DMS79 (cell line): ENCODE measurements around the gene DNAJC4.

Experiments
- DNase-seq: peaks from one replicate; lab custom pipeline; 2025; lab: John Stamatoyannopoulos, UW

The DNAJC4 gene, protein sequence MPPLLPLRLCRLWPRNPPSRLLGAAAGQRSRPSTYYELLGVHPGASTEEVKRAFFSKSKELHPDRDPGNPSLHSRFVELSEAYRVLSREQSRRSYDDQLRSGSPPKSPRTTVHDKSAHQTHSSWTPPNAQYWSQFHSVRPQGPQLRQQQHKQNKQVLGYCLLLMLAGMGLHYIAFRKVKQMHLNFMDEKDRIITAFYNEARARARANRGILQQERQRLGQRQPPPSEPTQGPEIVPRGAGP

DNA sequence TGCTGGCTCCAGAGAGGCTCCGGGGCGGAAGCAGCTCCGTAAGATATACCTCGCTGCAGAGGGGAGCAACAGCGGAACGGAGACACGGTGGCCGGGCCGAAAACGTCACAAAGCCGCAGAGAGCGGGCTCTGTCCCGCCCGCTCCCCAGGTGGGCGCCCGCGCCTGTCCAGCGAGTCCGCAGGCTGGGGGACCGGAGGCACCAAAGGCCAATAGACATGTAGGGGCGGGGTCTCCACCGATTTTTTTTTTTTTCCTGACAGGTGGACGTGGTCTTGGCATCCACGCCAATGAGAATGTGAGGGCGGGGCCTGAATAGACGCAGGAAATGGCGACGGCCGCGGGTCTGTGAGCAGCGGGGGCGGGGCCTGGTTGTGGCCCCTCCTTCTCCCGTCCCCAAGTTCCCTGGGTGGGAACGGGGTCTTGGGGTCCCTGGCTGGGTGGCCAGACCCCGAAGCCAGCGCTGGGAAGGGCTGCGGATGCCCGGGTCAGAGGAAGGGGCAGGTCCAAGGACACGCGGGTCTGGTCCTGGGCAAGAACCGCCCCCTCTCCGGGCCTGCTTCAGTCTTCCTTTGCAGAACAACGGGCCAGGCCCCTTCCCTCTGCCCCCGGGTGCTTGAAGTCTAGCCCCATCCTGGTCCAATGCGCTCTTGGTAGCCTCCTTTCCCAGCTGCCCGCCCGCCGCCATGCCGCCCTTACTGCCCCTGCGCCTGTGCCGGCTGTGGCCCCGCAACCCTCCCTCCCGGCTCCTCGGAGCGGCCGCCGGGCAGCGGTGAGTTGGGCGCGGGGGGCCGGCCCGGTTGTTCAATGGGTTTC, at the start of gene DNAJC4:
Gene DNAJC4, plus strand, starts transcription at position 378 of the 814 bp plus-strand sequence. Its CDS starts 307 bp downstream, at position 685.
- peak; percentile 94 for DNase-seq

DNA sequence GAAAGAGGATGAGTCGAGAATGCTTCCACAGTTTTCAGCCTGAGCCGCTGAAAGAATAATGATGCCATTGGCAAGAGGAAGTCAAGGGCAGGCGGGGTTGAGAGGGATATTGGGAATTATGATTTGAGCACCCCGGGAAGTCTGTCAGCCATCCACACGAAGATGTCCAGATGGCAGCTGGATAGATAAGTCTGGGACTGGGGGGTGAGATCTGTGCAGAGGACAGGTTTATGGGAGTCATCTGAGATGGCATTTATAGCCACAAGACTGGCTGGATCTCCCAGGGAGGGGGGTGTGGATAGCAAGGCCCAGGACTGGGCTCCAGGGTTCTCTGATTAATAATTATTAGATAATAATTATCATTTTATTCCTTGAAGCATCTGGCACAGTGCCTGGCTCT, 49.5 kb upstream of the DNAJC4 start:
- no peak for DNase-seq

DNA sequence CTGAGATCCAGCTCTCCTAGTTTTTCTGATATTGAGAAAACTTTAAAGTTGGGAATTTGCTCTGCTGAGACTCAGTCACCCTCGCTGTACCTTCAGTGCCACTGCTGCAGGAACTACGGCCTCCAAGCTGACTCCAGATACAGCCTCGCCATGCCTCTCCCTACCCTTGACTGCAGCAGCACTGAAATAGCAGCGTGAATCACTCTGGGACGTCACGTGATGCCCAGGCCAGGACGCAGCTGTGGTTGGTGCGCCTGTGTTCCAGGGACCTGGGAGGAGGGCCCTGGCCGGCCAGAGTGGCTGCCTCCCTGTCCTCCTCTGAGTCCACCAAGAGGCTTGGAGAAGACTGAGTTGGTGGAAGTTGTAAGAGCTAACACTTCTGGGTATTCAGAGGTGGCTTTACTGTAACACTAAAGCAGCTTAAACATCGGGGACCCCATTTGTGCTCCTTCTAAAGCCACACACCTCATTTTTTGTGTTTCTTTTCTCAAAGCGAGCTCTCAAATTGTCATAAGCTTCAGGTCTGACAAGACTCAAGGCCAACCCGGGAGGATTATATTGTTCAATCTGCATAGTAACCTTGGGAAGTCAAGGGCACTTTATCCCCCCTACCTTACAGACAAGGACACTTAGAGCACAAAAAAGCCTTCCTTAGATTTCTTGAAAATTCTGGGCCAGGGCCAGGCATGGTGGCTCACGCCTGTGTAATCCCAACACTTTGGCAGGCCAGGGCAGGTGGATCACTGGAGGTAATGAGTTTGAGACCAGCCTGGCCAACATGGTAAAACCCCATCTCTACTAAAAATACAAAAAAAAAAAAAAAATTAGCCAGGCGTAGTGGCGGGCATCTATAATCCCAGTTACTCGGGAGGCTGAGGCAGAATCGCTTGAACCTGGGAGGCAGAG, 48.6 kb upstream of the DNAJC4 start:
- DNase-seq, result peak; percentile 84

DNA sequence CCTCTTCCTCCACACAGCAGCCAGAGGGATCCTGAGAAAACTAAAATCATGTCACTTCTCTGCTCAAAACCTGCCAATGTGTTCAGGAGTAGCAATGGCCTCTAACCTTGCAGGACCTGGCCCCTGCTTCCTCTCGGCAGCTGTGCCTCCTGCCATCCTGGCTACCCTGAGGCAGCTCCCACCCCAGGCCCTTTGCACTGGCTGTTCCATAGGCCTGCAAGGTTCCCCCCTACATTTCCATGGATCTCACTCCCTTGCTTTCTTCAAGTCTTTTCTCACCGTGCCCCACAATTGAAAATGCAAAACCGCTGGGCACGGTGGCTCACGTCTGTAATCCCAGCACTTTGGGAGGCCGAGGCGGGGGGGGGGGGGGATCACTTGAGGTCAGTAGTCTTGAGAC, 46.5 kb upstream of the DNAJC4 start:
- DNase-seq, result no peak

DNA sequence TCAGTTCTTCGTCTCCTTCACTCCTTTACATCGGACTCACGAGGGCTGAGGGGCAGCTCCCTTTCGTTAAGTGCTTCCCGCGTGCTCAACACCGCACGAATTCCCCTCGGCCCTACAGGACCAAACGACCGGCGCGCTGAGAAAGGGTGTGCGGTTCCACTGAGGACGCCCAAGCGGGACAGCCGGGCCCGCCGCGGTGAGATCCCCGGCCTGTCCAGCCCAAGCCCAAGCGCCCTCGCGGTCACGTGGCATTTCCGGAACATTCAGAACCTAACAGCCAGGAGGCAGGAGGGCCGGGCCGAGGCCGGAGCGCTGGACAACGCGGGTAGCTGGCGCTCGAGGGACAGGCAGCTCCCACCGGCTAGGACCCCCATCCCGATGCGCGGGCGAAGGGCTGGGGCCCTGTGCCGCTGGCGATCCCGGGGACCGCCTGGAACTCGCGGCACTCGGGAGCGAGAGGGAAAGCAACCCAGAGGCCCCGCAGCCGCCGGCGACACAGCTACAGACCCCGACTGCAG, 45.1 kb upstream of the DNAJC4 start:
- no peak for DNase-seq

DNA sequence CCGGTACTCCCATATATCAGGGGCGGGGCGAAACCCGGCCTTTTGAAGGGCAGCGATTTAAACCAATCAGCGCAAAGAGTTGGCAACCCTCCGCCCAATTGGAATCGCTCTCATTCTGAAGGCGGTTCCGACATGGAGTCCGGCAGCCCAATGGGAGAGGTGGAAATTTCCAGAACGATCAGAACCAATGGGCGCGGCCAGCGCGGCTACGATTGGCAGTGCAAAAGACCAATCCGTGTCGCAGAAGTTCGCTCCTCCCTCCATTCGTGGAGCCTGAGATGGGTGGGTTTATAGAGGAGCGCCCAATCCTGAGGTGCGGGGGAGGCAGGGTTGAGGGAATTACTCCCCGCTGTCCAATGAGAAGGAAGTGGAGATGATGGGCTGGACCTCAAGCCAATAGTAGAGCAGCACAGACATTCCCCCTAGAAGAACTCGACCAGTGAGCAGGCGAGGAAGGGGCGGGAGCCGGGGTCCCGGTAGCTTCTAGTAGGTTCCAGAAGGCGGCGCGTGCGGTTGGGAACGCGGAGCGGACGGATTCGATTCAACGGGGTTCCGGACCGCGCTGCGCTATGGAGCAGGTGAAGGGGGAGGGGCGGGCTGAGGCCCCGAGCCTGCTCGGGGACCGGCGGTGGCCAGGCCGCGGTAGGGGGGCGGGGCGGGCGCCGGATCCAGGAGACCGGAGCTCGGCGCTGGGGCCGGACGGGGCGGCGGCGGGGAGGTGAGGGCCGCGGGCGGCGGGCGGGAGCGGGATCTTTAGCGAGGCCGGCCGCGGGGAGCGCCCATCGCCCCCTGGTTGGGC, 44.5 kb upstream of the DNAJC4 start, which contains the start of gene STIP1:
Gene STIP1, plus strand, starts transcription at position 479 of the 799 bp plus-strand sequence. Its CDS starts 91 bp downstream, at position 570.
- peak; percentile 100 for DNase-seq

DNA sequence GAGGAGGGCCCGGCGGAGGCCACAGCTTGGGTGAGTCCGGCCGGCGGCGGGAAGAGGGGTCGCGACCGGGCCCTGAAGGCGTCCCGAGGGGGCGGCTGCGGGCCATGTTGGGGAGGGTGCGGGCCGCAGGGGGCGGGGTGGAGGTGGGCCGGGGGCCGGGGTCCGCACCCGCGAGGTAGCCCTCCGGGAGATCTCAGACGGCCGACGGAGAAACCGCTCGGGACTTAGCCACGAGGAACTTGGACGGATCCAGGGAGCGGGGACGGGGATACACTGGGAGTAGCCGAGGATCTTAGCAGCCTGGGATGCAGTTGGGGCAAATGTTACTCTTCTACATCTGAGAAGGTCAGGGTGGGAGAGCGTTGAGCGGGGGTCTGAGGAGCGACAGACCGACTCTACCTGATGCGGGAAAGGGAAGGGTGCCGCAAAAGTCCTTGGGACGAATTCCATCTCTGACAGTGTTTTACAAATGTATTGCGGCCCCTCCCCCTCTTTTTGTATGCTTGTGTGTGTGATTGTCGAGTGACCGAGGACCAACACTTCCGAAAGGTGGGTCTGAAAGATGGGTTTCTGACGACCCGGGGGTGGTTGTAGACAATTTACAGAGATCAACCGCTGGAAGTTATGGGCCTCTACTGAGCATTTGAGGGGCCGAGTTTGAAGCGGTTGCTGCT, 43.7 kb upstream of the DNAJC4 start:
- DNase-seq, result no peak

DNA sequence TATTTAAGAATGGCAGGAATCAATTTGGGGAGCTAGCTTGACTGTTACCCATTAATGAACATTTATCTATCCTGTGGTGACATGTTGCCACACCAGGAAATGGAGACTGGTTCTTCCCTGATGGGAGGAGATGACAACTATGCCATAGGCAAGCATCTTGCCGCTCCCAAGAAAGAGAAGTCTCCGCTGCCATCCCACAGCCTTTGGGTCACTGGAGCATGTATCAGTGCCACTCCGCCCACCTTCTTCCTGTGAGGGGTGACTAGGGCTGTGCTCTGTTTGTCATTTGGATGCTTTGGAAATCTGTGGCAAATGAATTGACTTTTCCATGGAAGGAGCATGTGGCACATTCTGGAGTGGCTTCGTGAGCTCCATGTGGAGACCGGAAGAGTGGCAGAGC, 37.9 kb upstream of the DNAJC4 start:
- DNase-seq, result no peak

DNA sequence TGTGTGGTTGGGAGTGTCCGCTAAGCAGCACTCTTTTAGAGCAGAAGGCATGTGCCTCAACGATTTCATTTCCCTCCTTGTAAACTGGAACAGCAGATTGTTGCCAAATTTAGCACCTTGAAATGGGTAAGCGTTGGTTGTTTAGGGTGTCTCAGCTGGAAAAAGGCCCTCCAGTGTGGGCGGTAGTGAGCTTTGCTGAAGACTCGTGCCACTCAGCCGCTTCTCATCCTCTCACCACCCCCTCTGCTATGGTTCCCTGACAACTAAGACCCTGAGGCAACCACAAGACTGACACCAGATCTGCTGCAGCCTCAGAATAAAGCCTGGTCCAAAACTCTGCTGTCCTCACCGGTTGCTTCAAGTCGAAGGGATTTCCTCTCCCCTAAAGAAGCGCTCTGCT, 33.7 kb upstream of the DNAJC4 start:
- no peak for DNase-seq

DNA sequence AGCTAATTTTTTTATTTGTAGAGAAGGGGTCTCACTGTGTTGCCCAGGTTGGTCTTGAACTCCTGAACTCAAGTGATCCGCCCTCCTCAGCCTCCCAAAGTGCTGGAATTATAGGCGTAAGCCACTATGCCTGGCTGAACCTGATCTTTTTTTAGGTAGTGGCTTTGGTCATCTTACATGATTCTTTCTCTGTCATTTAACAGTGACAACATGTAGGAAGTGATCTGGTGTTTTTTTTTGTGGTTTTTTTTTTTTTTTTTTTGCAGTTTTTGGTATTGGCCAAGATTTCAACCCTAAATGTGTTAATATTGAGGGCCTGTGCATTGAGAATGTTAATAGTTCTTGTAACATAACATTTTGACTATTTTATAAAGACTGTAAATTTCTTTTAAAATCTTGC, 31.8 kb upstream of the DNAJC4 start:
- DNase-seq, result no peak

DNA sequence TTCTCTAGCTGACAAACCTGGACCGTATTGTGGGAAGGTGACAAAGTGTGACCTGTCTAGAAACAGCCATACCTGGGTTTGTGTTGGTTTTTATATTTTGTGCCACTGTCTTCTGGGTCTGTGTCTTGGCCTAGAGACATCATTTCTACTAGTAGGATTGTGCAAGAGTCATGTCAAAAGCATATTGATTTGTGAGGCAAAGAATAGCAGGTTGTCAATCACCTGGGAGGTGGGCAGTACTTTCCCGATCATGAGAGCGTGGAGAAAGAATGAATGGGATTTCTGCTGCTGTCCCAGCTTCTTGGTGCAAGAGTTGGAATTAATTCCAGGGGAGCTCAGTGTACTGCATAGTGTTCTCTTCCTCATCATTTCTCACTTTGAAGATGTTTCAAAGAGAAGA, 28.8 kb upstream of the DNAJC4 start:
- DNase-seq, result no peak

DNA sequence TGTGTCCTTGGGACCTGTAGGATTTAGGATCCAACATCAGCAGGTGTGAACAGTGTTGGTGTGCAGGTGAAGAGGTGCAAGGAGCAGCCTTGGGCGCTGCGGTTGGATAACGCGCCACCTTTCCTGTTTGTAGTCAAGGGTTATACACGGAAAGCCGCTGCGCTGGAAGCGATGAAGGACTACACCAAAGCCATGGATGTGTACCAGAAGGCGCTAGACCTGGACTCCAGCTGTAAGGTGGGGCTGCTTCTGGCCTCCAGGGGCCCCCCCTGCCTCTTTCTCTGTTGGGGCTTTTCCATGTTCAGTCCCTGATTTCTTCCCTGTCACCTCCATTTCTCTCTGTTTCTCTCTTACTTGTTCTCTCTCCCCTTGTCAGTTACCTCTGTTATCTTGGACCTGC, 27.4 kb upstream of the DNAJC4 start:
- no peak for DNase-seq

DNA sequence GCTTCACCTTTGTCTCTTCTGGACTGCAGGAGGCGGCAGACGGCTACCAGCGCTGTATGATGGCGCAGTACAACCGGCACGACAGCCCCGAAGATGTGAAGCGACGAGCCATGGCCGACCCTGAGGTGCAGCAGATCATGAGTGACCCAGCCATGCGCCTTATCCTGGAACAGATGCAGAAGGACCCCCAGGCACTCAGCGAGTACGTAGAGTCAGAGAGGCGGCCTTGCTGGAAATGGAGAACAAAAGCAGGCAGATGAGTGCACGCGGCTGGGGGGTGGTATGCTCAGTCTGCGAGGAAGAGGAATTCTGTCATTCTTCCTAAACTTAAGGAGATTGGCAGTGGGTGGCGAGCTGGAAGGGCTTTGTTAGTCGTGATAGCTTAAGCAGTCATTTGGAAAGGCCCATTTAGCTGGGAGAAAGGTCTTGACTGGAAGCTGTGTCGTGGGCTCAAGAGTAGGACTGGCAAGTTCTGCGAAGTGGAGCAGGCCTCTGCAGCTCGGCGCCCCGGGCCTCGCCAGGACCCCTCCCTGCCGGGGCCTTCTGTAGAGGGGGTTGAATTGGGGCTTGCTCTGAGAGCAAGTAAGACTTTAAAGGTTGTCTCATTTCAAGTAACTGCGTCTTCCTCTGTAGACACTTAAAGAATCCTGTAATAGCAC, 26.8 kb upstream of the DNAJC4 start:
- DNase-seq, result no peak

DNA sequence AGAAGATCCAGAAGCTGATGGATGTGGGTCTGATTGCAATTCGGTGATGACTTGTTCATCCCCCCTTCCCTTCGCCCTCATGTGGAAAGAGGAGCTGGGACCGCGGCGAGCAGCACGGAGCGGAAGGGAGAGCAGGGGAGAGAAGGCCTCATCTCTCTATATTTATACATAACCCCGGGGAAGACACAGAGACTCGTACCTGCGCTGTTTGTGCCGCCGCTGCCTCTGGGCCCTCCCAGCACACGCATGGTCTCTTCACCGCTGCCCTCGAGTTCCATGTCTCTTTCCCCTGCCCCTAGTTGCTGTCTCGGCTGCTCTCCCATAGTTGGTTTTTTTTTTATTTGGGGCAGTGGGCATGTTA, 26.3 kb upstream of the DNAJC4 start:
- DNase-seq, result no peak

DNA sequence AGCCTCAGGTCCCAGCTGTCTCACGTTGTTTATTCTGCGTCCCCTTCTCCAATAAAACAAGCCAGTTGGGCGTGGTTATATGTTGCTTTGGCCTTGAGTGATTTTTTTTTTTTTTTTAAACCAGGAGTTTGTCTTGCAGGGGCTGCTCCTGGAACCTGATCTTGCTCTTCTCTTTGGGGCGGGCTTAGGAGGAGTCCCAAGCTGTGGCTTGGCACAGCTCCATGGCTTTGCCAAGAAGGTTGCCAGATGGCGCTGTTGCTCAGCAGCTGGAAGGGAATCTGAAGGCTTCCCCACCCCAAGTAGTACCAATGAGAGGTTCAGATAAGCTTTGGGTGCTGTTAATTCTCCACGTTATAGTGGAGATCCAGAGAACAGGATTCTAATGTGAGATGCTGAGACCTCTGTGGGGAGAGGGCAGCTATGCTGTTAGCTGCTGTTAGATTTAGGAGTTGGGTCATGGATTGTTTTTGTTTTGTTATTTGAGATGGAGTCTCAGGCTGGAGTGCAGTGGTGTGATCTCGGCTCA, 25.8 kb upstream of the DNAJC4 start:
- peak; percentile 93 for DNase-seq

DNA sequence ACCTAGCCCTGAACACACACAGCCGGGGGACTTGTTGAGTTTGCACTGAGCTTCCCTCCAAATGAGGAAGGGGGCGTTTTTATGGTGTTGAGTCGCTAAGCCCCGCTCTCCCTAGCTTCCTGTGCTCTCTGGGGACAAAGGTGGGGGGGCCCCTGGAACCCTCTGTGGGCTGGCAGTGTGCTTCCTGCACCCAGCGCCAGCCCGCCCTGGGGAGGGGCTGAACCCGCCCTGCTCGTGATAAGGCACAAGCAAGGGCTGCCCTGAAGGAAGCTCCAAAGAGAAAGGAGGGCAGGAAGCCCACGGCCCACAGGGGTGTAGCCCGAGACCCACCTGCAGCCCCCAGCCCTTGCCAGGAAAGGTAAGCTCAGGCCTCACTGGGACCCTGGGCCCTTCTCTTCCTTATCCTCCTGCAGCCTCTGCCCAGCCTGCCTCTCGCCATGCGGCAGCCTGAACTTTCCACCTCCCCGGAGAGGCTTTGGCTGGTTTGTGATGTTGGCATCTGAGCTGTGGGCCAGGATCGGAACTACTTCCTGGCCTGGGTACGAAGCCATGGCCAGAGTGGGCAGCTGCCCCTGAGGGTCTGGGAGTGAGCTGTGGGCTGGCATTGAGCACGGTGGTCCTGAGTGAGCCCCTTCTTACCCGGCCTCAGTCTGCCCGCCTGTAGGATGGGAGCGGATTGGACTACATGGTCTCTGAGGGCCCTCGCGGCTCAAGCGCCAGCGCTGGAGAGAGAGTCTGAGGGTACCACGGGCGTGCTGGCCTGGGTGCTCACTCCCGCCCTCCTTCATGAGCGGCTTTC, 23.7 kb upstream of the DNAJC4 start, which contains the start of gene FERMT3:
Gene FERMT3, plus strand, starts transcription at position 265 of the 799 bp plus-strand sequence. CDS start 644 bp downstream, outside the sequence.
- DNase-seq, result no peak

DNA sequence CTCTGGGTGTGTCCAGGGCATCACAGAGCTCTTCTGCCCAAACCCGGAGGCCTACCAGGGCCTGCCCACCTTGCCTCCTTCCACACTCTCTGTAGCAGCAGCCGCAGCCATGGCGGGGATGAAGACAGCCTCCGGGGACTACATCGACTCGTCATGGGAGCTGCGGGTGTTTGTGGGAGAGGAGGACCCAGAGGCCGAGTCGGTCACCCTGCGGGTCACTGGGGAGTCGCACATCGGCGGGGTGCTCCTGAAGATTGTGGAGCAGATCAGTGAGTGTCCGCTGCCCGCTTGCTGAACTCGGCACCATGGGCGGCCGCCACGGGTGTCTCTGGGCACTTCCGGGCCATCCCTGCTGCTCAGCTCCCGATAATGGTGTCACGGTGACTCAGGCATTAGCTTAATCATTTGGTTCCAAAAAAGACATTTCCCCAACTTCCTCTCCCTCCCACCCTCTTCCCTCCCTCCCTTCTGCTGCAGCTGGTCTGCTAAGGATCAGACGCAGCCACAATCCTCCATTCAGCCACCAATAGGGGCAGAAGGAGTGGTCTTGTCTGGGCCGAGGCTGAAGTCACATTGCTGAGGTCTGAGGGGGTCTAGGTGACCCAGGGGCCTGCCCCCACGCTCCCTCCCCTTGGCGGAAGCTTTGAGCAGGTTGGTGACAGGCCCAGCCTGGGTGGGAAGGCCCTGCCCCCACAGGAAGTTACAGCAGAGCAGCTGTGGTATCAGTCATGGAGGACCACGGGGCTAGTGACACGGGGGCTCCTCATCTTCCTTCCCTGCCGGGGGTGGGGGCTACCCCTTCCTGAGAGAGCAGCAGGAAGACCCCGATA, 22.9 kb upstream of the DNAJC4 start:
- no peak for DNase-seq
